Measurements from ENCODE around the gene HOXA9.
A peak's percentile ranks its signal among the peaks of the same experiment; 100 is the strongest.

HOXA9 gene

GRCh38 chr7:27130540-27131389, 34.6 kb downstream of the HOXA9 start, which contains the start of gene HOXA4:
HOXA4 (minus strand) TSS chr7:27130757; CDS start chr7:27130733, 24 bp downstream.
- H2AFZ ChIP-seq (ENCODE audit: low read depth, low read length), result peak within 1 kb of the TSS; percentile 83
- WGBS, result under 1% methylated on average over 50 of the region's 67 CpGs
- H3K9me3 ChIP-seq (ENCODE audit: control insufficient read depth, low read length), result no peaks in the 10 kb centered on the region
- H3K27me3 ChIP-seq (ENCODE audit: control insufficient read depth in 1 of 2, insufficient read depth in 1 of 2, low read length in 2 of 2), result no peaks in the 10 kb centered on the region
- H3K4me2 ChIP-seq (ENCODE audit: low read length, poor library complexity, severe bottlenecking), result peak within 1 kb of the TSS; percentile 55
- peak within 1 kb of the TSS; percentile 82 for H2BK15ac ChIP-seq (ENCODE audit: low read depth, poor library complexity, severe bottlenecking)
- no peak within 1 kb of the TSS for H2BK120ac ChIP-seq (ENCODE audit: low read depth, low read length)
- peak within 1 kb of the TSS in 1 of 2 experiments; percentile 62 for H3K4ac ChIP-seq (ENCODE audit: low read depth in 1 of 2, low read length in 2 of 2)
- peaks cover 0 to 5% of the 10 kb centered on the region in 2 experiments for H3K36me3 ChIP-seq (ENCODE audit: control insufficient read depth in 1 of 2, insufficient read depth in 2 of 2, low read depth in 1 of 2, low read length in 2 of 2)
- H4K8ac ChIP-seq (ENCODE audit: low read length), result peak within 1 kb of the TSS; percentile 81
- peak within 1 kb of the TSS in 1 of 2 experiments; percentile 32 for H2BK12ac ChIP-seq (ENCODE audit: low read length in 2 of 2)
- H3K14ac ChIP-seq (ENCODE audit: low read length in 2 of 2), result peak within 1 kb of the TSS in 1 of 2 experiments; percentile 56
- peak within 1 kb of the TSS; percentile 49 for H3K27ac ChIP-seq (ENCODE audit: low read length, poor library complexity, severe bottlenecking)
- H3K23ac ChIP-seq (ENCODE audit: low read length in 2 of 2), result no peak within 1 kb of the TSS
- H2BK5ac ChIP-seq (ENCODE audit: low read depth, low read length, poor library complexity, severe bottlenecking), result peak within 1 kb of the TSS; percentile 58
- H4K91ac ChIP-seq (ENCODE audit: low read length), result peak within 1 kb of the TSS; percentile 76
- peak; percentile 76 for DNase-seq
- H3K4me1 ChIP-seq (ENCODE audit: control insufficient read depth, insufficient read depth, low read depth, low read length), result peaks cover 8% of the 10 kb centered on the region
- H3K79me1 ChIP-seq (replicated peaks; ENCODE audit: low read length, poor library complexity, severe bottlenecking), result no peaks in the 10 kb centered on the region
- H2AK5ac ChIP-seq (ENCODE audit: low read length, severe bottlenecking), result no peak within 1 kb of the TSS
- peak within 1 kb of the TSS; percentile 87 for H3K9ac ChIP-seq (ENCODE audit: low read length)
- peak within 1 kb of the TSS; percentile 77 to 83 for H3K4me3 ChIP-seq (ENCODE audit: insufficient read depth in 1 of 2, low read depth in 1 of 2, low read length in 2 of 2)
- peak within 1 kb of the TSS; percentile 67 to 83 for H3K18ac ChIP-seq (ENCODE audit: low read depth in 1 of 2, low read length in 2 of 2)

DNA sequence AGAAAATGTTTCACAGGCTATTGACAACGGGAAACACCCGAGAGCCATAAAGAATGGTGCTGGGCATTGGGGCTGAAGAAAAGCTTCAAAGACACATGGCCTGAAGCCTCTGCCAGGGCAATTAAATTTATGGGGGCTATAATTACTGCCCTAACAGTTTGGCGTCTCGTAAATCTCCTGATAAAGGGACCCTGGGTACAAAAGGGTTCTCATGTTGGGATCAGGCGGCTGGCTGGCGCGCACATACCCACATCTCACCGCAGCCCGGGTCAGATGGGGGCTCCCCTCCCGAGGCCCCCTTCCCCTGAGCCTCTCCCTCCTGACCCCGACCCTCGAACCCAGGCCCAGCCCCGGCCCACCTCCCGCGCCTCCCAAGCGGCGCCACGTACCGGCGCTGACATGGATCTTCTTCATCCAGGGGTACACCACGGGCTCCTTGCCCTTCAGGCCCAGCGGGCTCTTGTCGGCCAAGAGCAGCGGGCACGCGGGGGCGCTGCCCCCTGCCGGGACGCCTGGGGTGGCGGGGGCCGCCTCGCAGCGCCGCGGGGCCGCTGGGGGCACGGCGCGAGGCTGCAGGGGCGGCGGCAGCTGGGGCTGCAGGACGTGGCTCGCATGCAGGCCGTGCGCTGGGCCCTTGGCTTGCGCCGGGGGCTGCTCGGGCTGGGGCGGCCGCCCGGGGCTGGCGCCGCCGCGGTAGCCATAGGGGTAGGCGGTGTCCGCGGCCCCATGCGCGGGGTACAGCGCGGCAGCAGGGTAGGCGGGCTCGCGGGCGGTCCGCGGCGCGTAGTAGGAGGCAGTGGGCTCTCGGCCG, 35.4 kb downstream of the HOXA9 start:
- peak; percentile 7 for DNase-seq
- Histone ChIP-seq H2BK12ac (ENCODE audit: low read length in 2 of 2) (peak overlapping the region in 1 of 2 experiments; percentile 7), H3K9ac (ENCODE audit: low read length) (peak overlapping the region; percentile 77), H3K14ac (ENCODE audit: low read length in 2 of 2) (peak overlapping the region in 1 of 2 experiments; percentile 56), H4K8ac (ENCODE audit: low read length) (peak overlapping the region; percentile 81), H3K36me3 (ENCODE audit: control insufficient read depth in 1 of 2, insufficient read depth in 2 of 2, low read depth in 1 of 2, low read length in 2 of 2) (peaks cover 0 to 11% of the 10 kb centered on the region in 2 experiments), H2AK5ac (ENCODE audit: low read length, severe bottlenecking) (no peak overlapping the region), H2BK120ac (ENCODE audit: low read depth, low read length) (no peak overlapping the region), H3K4me3 (ENCODE audit: insufficient read depth in 1 of 2, low read depth in 1 of 2, low read length in 2 of 2) (peak overlapping the region; percentile 73 to 77), H3K27ac (ENCODE audit: low read length, poor library complexity, severe bottlenecking) (no peak overlapping the region), H3K79me1 (replicated peaks; ENCODE audit: low read length, poor library complexity, severe bottlenecking) (no peaks in the 10 kb centered on the region), H2AFZ (ENCODE audit: low read depth, low read length) (peak overlapping the region; percentile 51), H3K4ac (ENCODE audit: low read depth in 1 of 2, low read length in 2 of 2) (no peak overlapping the region), H3K9me3 (ENCODE audit: control insufficient read depth, low read length) (no peaks in the 10 kb centered on the region), H3K4me1 (ENCODE audit: control insufficient read depth, insufficient read depth, low read depth, low read length) (peaks cover 14% of the 10 kb centered on the region), H3K18ac (ENCODE audit: low read depth in 1 of 2, low read length in 2 of 2) (peak overlapping the region in 1 of 2 experiments; percentile 72), H4K91ac (ENCODE audit: low read length) (no peak overlapping the region), H2BK5ac (ENCODE audit: low read depth, low read length, poor library complexity, severe bottlenecking) (peak overlapping the region; percentile 58), H3K27me3 (ENCODE audit: control insufficient read depth in 1 of 2, insufficient read depth in 1 of 2, low read length in 2 of 2) (no peaks in the 10 kb centered on the region), H3K4me2 (ENCODE audit: low read length, poor library complexity, severe bottlenecking) (peak overlapping the region; percentile 55), H3K23ac (ENCODE audit: low read length in 2 of 2) (no peak overlapping the region), H2BK15ac (ENCODE audit: low read depth, poor library complexity, severe bottlenecking) (no peak overlapping the region)
- 4% methylated on average over 66 of the region's 72 CpGs for WGBS

- no peak overlapping the region for H2BK12ac ChIP-seq (ENCODE audit: low read length in 2 of 2)
- no peaks in the 10 kb centered on the region for H3K79me1 ChIP-seq (replicated peaks; ENCODE audit: low read length, poor library complexity, severe bottlenecking)
- H3K9me3 ChIP-seq (ENCODE audit: control insufficient read depth, low read length), result no peaks in the 10 kb centered on the region
- no peak for DNase-seq
- peaks cover 0 to 19% of the 10 kb centered on the region in 2 experiments for H3K36me3 ChIP-seq (ENCODE audit: control insufficient read depth in 1 of 2, insufficient read depth in 2 of 2, low read depth in 1 of 2, low read length in 2 of 2)
- no peak overlapping the region for H3K4ac ChIP-seq (ENCODE audit: low read depth in 1 of 2, low read length in 2 of 2)
- no peak overlapping the region for H4K8ac ChIP-seq (ENCODE audit: low read length)
- no peak overlapping the region for H2BK120ac ChIP-seq (ENCODE audit: low read depth, low read length)
- peak overlapping the region; percentile 31 for H2AK5ac ChIP-seq (ENCODE audit: low read length, severe bottlenecking)
- no peak overlapping the region for H2AFZ ChIP-seq (ENCODE audit: low read depth, low read length)
- H3K27ac ChIP-seq (ENCODE audit: low read length, poor library complexity, severe bottlenecking), result no peak overlapping the region
- H3K4me2 ChIP-seq (ENCODE audit: low read length, poor library complexity, severe bottlenecking), result peak overlapping the region; percentile 55
- no peak overlapping the region for H3K18ac ChIP-seq (ENCODE audit: low read depth in 1 of 2, low read length in 2 of 2)
- H3K4me1 ChIP-seq (ENCODE audit: control insufficient read depth, insufficient read depth, low read depth, low read length), result peaks cover 18% of the 10 kb centered on the region
- peak overlapping the region in 1 of 2 experiments; percentile 73 for H3K4me3 ChIP-seq (ENCODE audit: insufficient read depth in 1 of 2, low read depth in 1 of 2, low read length in 2 of 2)
- 49% methylated on average over 25 of the region's 28 CpGs for WGBS
- no peak overlapping the region for H3K14ac ChIP-seq (ENCODE audit: low read length in 2 of 2)
- H3K9ac ChIP-seq (ENCODE audit: low read length), result peak overlapping the region; percentile 77
- no peak overlapping the region for H2BK5ac ChIP-seq (ENCODE audit: low read depth, low read length, poor library complexity, severe bottlenecking)
- H4K91ac ChIP-seq (ENCODE audit: low read length), result no peak overlapping the region
- peak overlapping the region in 1 of 2 experiments; percentile 15 for H3K23ac ChIP-seq (ENCODE audit: low read length in 2 of 2)
- no peaks in the 10 kb centered on the region for H3K27me3 ChIP-seq (ENCODE audit: control insufficient read depth in 1 of 2, insufficient read depth in 1 of 2, low read length in 2 of 2)
- H2BK15ac ChIP-seq (ENCODE audit: low read depth, poor library complexity, severe bottlenecking), result no peak overlapping the region
Measured at GRCh38 chr7:27128776-27129728, 36.3 kb downstream of the HOXA9 start.
